Measurements from ENCODE around the gene CLEC11A.

Gene CLEC11A

GRCh38 chr19:50717891-50718254 is 5.3 kb upstream of the CLEC11A start:
- CTCF ChIA-PET: interaction anchor here (0.6 to 3.6 kb wide), 2 partner anchors 12 to 228 kb away, joined by 5 to 17 read pairs; no protein-coding TSS in a partner anchor
- Histone ChIP-seq H3K4me1 (ENCODE audit: control insufficient read depth, insufficient read depth, low read length) (no peaks in the 10 kb centered on the region), H3K36me3 (ENCODE audit: control insufficient read depth in 2 of 2, insufficient read depth in 1 of 2, low read length in 2 of 2) (no peaks in the 10 kb centered on the region), H3K9me3 (ENCODE audit: control insufficient read depth, insufficient read depth, low read depth, low read length) (no peaks in the 10 kb centered on the region), H3K4me3 (ENCODE audit: low read depth, low read length) (no peak overlapping the region), H3K27ac (ENCODE audit: extremely low read depth, low read depth, low read length) (no peak overlapping the region)
- POLR2A ChIA-PET: no interaction called here
- TF ChIP-seq ZFP41 (tag by site-specific recombination; IDR thresholded peaks at IDR 0.05; ENCODE audit: borderline replicate concordance) (no peak), ZBTB44 (tag by site-specific recombination; IDR thresholded peaks at IDR 0.05) (no peak), ZNF221 (tag by site-specific recombination; IDR thresholded peaks at IDR 0.05; ENCODE audit: borderline replicate concordance) (no peak), ZNF558 (tag by site-specific recombination; IDR thresholded peaks at IDR 0.05) (no peak), ZNF692 (tag by site-specific recombination; IDR thresholded peaks at IDR 0.05) (no peak), ZBTB20 (tag by site-specific recombination; IDR thresholded peaks at IDR 0.05) (no peak), ZNF624 (tag by site-specific recombination; IDR thresholded peaks at IDR 0.05) (no peak), ZNF544 (tag by site-specific recombination; IDR thresholded peaks at IDR 0.05) (no peak)

- Histone ChIP-seq H3K36me3 (ENCODE audit: control insufficient read depth in 2 of 2, insufficient read depth in 1 of 2, low read length in 2 of 2) (no peaks in the 10 kb centered on the region), H3K4me1 (ENCODE audit: control insufficient read depth, insufficient read depth, low read length) (no peaks in the 10 kb centered on the region), H3K27ac (ENCODE audit: extremely low read depth, low read depth, low read length) (no peak overlapping the region), H3K9me3 (ENCODE audit: control insufficient read depth, insufficient read depth, low read depth, low read length) (no peaks in the 10 kb centered on the region), H3K4me3 (ENCODE audit: low read depth, low read length) (peak overlapping the region; percentile 42)
- POLR2A ChIA-PET: interaction anchor here (0.9 kb wide), 1 partner anchor 10 kb away, joined by 3 read pairs; no protein-coding TSS in a partner anchor
- CTCF ChIA-PET: interaction anchor here (0.6 kb wide), 1 partner anchor 228 kb away, joined by 5 read pairs; no protein-coding TSS in a partner anchor
- TF ChIP-seq ZNF398 (tag by site-specific recombination; IDR thresholded peaks at IDR 0.05) (peak; percentile 87), GLIS2 (tag by site-specific recombination; IDR thresholded peaks at IDR 0.05) (peak; percentile 50), ZIC2 (tag by site-specific recombination; IDR thresholded peaks at IDR 0.05) (0 out of 2 replicates have a peak, but pooled peaks have one; percentile 26), ZBTB21 (tag by site-specific recombination; IDR thresholded peaks at IDR 0.05) (no peak), ZFHX2 (tag by site-specific recombination; conservative IDR thresholded peaks at IDR 0.05) (peak; percentile 21; the same call in 1 of the 2 replicates), PATZ1 (tag by site-specific recombination; IDR thresholded peaks at IDR 0.05) (peak; percentile 51; the same call in 1 of the 2 replicates), KLF7 (tag by site-specific recombination; IDR thresholded peaks at IDR 0.05; ENCODE audit: borderline replicate concordance) (no peak), ZNF174 (tag by site-specific recombination; IDR thresholded peaks at IDR 0.05) (no peak), KLF8 (tag by site-specific recombination; IDR thresholded peaks at IDR 0.05) (0 out of 2 replicates have a peak, but pooled peaks have one; percentile 33), KLF1 (tag by site-specific recombination; IDR thresholded peaks at IDR 0.05) (peak; percentile 67), EGR2 (tag by site-specific recombination; IDR thresholded peaks at IDR 0.05; ENCODE audit: low read depth) (no peak), GLIS1 (tag by site-specific recombination; IDR thresholded peaks at IDR 0.05) (peak; percentile 86), SP3 (tag by site-specific recombination; IDR thresholded peaks at IDR 0.05) (peak; percentile 46), ZNF501 (tag by site-specific recombination; IDR thresholded peaks at IDR 0.05) (no peak), ZBTB26 (tag by site-specific recombination; optimal IDR thresholded peaks at IDR 0.05) (peak; percentile 53), ZNF585B (tag by site-specific recombination; IDR thresholded peaks at IDR 0.05) (no peak)
Observed at GRCh38 chr19:50718255-50719118, 4.7 kb upstream of the CLEC11A start.
